ENCODE measurements around the gene MED25.

GRCh38 chr19:49827034-49827433 lies 8.9 kb downstream of the MED25 start:
- TF ChIP-seq CTCF (IDR thresholded peaks at IDR 0.05) (no peak), NRF1 (IDR thresholded peaks at IDR 0.05; ENCODE audit: low read depth, low read length) (no peak), EP300 (IDR thresholded peaks at IDR 0.05; ENCODE audit: borderline replicate concordance in 1 of 2, low read depth in 1 of 2, low read length in 1 of 2) (no peak), TAF1 (IDR thresholded peaks at IDR 0.05; ENCODE audit: borderline replicate concordance, low read depth, low read length) (no peak), ELF1 (IDR thresholded peaks at IDR 0.05) (no peak), RAD21 (IDR thresholded peaks at IDR 0.05; ENCODE audit: low read length) (no peak), GABPA (IDR thresholded peaks at IDR 0.05; ENCODE audit: low read depth) (no peak), MAX (IDR thresholded peaks at IDR 0.05; ENCODE audit: low read depth) (no peak), EZH2phosphoT487 (IDR thresholded peaks at IDR 0.05; ENCODE audit: borderline replicate concordance, low read depth) (no peak), SMC3 (IDR thresholded peaks at IDR 0.05; ENCODE audit: low read depth, low read length) (no peak)
